HepG2 (cell line): ENCODE measurements around the gene SOWAHA. TPM values are rescaled to one million over a fixed set of nuclear protein-coding genes. Genes with fewer than 3 reads are reported as not detected.

Experiments
- ARID5B ChIP-seq: IDR thresholded peaks from 2 replicates; pipeline ENCODE4 v1.4.0; 2020; ENCODE audit warnings: mild to moderate bottlenecking, missing genetic modification reagents
- ATF3 ChIP-seq: sonication (generic); formaldehyde crosslinking; IDR thresholded peaks from 2 replicates; pipeline ENCODE4 v1.4.0; 2020; ENCODE audit warnings: missing genetic modification reagents
- BCL6 ChIP-seq: IDR thresholded peaks from 2 replicates; pipeline ENCODE4 v1.6.1; 2016; ENCODE audit warnings: missing genetic modification reagents, missing compliant biosample characterization
- BRF2 ChIP-seq: sonication (generic); formaldehyde crosslinking; IDR thresholded peaks from 2 replicates; pipeline ENCODE4 v1.8.1; 2022; ENCODE audit warnings: mild to moderate bottlenecking, missing genetic modification reagents
- ELF3 ChIP-seq: IDR thresholded peaks from 2 replicates; pipeline ENCODE4 v1.6.1; 2016; ENCODE audit warnings: missing genetic modification reagents, missing compliant biosample characterization
- FOXA3 ChIP-seq: IDR thresholded peaks from 2 replicates; pipeline ENCODE4 v1.6.1; 2016; ENCODE audit warnings: missing genetic modification reagents, missing compliant biosample characterization
- KDM5B ChIP-seq: sonication (generic); formaldehyde crosslinking; IDR thresholded peaks from 2 replicates; pipeline ENCODE4 v1.4.0; 2020; ENCODE audit warnings: missing genetic modification reagents, mild to moderate bottlenecking, borderline replicate concordance
- MED1 ChIP-seq: sonication (generic); formaldehyde crosslinking; IDR thresholded peaks from 2 replicates; pipeline ENCODE4 v1.4.0; 2020; ENCODE audit warnings: missing genetic modification reagents
- PHF20 ChIP-seq: sonication (generic); formaldehyde crosslinking; IDR thresholded peaks from 2 replicates; pipeline ENCODE4 v1.5.0; 2020; ENCODE audit warnings: mild to moderate bottlenecking, missing genetic modification reagents
- POGK ChIP-seq: sonication (generic); formaldehyde crosslinking; conservative IDR thresholded peaks from 2 replicates; pipeline ENCODE4 v1.8.0; 2022; ENCODE audit warnings: mild to moderate bottlenecking, moderate library complexity, missing genetic modification reagents
- SOX13 ChIP-seq, 3 experiments: fragments of 450-650 bp in 1 of 3; sonication (generic) in 1 of 3; formaldehyde crosslinking in 1 of 3; IDR thresholded peaks in 2 of 3; conservative IDR thresholded peaks in 1 of 3; 2 replicates each; pipeline versions ENCODE4 v1.5.0 to v1.6.1; 2016 to 2020; ENCODE audit warnings: antibody characterized with exemption in 1 of 3, mild to moderate bottlenecking in 1 of 3, missing compliant biosample characterization in 1 of 3, missing genetic modification reagents in 1 of 3, moderate library complexity in 1 of 3
- SP5 ChIP-seq: IDR thresholded peaks from 2 replicates; pipeline ENCODE4 v1.6.1; 2016; ENCODE audit warnings: low read depth, borderline replicate concordance
- STAT5B ChIP-seq: sonication (generic); formaldehyde crosslinking; IDR thresholded peaks from 2 replicates; pipeline ENCODE4 v1.4.0; 2020; ENCODE audit warnings: missing genetic modification reagents
- STAT6 ChIP-seq: sonication (generic); formaldehyde crosslinking; IDR thresholded peaks from 2 replicates; pipeline ENCODE4 v1.4.0; 2020; ENCODE audit warnings: missing genetic modification reagents, mild to moderate bottlenecking, borderline replicate concordance
- TBL1XR1 ChIP-seq: fragments of 150-350 bp; IDR thresholded peaks from 2 replicates; pipeline ENCODE4 v1.6.1; 2014; ENCODE audit warnings: borderline replicate concordance, low read length; ENCODE audit not compliant: partially characterized antibody
- TEAD3 ChIP-seq: optimal IDR thresholded peaks from 2 replicates; pipeline ENCODE3; 2016; ENCODE audit warnings: borderline replicate concordance
- ZNF138 ChIP-seq: sonication (generic); formaldehyde crosslinking; IDR thresholded peaks from 2 replicates; pipeline ENCODE4 v1.5.0; 2020; ENCODE audit warnings: mild to moderate bottlenecking, low read depth, missing genetic modification reagents
- ZNF331 ChIP-seq: sonication (generic); formaldehyde crosslinking; IDR thresholded peaks from 2 replicates; pipeline ENCODE4 v1.4.0; 2020; ENCODE audit warnings: missing genetic modification reagents
- ZNF639 ChIP-seq: conservative IDR thresholded peaks from 2 replicates; pipeline ENCODE4 v1.6.1; 2018; ENCODE audit warnings: missing genetic modification reagents
- polyA plus RNA-seq, 8 experiments: library from polyadenylated mRNA; depleted of rRNA in 3 of 8; stranded (reverse) in 7 of 8; unstranded in 1 of 8; fragments of >200 nt; fragmentation: Illumina TruSeq in 4 of 8; extraction: Trizol in 4 of 8; gene quantifications; 2 replicates each; pipeline versions ENCODE4 v1.2.1 to v1.2.3, GENCODE V29; 2011 to 2016; ENCODE audit warnings: low read depth in 4 of 8, missing spikeins in 1 of 8, mixed read lengths in 1 of 8; ENCODE audit not compliant: insufficient read depth in 1 of 8
- total RNA-seq, 5 experiments: library from RNA; depleted of rRNA; stranded (reverse); fragments of >200 nt; fragmentation: Illumina TruSeq; extraction: Trizol; gene quantifications; 2 replicates each; pipeline ENCODE4 v1.2.3, GENCODE V29; 2016; ENCODE audit warnings: low read depth in 1 of 5

The SOWAHA gene
- total and polyA plus RNA-seq, 2 of the 13 experiments (the other 11 are each of a cell fraction or from before 2014, with no cell fraction given): 0.95 to 1.9 TPM

GRCh38 chr5:132837868-132838267, 24.8 kb downstream of the SOWAHA start (continued):
- peak; percentile 11; the same call in 1 of the 2 replicates for TF ChIP-seq SOX13 (IDR thresholded peaks at IDR 0.05)
- TF ChIP-seq SOX13 (CRISPR knock-in tag; conservative IDR thresholded peaks at IDR 0.05 in 1 of 2, IDR thresholded peaks at IDR 0.05 in 1 of 2): peak in 1 of 2 experiments; percentile 74; a peak in 1 of 4 replicates
- TF ChIP-seq ARID5B (CRISPR knock-in tag): peak; percentile 76
- no peak for TF ChIP-seq STAT5B (CRISPR knock-in tag)
- TF ChIP-seq ZNF138 (CRISPR knock-in tag): no peak
- peak; percentile 25; the same call in 1 of the 2 replicates for TF ChIP-seq SP5 (CRISPR knock-in tag)
- TF ChIP-seq PHF20 (CRISPR knock-in tag): no peak
- TF ChIP-seq BRF2 (CRISPR knock-in tag): no peak
- peak; percentile 76 for TF ChIP-seq ZNF331 (CRISPR knock-in tag)
- peak; percentile 95 for TF ChIP-seq MED1 (CRISPR knock-in tag)
- no peak for TF ChIP-seq POGK
- TF ChIP-seq STAT6: no peak
- TF ChIP-seq ZNF639: 0 out of 2 replicates have a peak, but pooled peaks have one; percentile 63
- TF ChIP-seq ATF3: no peak
- peak; percentile 98 for TF ChIP-seq ELF3 (CRISPR knock-in tag)
- TF ChIP-seq BCL6 (CRISPR knock-in tag): peak; percentile 94
- peak; percentile 81 for TF ChIP-seq FOXA3 (CRISPR knock-in tag)
- peak; percentile 37 for TF ChIP-seq TBL1XR1
- TF ChIP-seq KDM5B (CRISPR knock-in tag): peak; percentile 16; the same call in 1 of the 2 replicates
- TF ChIP-seq TEAD3 (CRISPR knock-in tag): peak; percentile 71
